Measurements from ENCODE around the gene GALNT18.

DNA sequence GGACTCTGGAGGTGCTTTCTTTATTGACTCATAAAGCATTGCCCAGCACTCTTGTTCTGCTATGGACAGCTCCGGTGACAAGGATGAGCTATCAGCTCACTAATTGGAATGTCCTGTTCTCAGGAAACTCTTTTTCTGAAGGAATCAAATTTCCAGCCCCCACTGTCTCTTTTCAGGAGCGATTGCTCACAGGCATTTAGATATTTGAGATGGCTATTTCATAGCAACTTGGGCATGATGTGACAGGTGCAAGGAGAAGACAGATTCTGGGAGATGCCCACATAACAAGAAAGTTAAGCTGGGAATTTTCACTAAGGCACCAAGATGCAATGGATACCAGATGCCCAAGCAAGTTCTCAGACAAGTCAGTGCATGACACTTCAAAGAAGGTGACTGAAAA is 145.3 kb downstream of the GALNT18 start:
- TF ChIP-seq, protein P1, sequence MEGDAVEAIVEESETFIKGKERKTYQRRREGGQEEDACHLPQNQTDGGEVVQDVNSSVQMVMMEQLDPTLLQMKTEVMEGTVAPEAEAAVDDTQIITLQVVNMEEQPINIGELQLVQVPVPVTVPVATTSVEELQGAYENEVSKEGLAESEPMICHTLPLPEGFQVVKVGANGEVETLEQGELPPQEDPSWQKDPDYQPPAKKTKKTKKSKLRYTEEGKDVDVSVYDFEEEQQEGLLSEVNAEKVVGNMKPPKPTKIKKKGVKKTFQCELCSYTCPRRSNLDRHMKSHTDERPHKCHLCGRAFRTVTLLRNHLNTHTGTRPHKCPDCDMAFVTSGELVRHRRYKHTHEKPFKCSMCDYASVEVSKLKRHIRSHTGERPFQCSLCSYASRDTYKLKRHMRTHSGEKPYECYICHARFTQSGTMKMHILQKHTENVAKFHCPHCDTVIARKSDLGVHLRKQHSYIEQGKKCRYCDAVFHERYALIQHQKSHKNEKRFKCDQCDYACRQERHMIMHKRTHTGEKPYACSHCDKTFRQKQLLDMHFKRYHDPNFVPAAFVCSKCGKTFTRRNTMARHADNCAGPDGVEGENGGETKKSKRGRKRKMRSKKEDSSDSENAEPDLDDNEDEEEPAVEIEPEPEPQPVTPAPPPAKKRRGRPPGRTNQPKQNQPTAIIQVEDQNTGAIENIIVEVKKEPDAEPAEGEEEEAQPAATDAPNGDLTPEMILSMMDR (IDR thresholded peaks at IDR 0.05; ENCODE audit: insufficient read depth, low read length): no peak
- no peak for TF ChIP-seq POLR2AphosphoS5 (IDR thresholded peaks at IDR 0.05; ENCODE audit: low read depth)
- no peak for TF ChIP-seq GABPA (IDR thresholded peaks at IDR 0.05; ENCODE audit: low read depth)
- TF ChIP-seq, protein P2, sequence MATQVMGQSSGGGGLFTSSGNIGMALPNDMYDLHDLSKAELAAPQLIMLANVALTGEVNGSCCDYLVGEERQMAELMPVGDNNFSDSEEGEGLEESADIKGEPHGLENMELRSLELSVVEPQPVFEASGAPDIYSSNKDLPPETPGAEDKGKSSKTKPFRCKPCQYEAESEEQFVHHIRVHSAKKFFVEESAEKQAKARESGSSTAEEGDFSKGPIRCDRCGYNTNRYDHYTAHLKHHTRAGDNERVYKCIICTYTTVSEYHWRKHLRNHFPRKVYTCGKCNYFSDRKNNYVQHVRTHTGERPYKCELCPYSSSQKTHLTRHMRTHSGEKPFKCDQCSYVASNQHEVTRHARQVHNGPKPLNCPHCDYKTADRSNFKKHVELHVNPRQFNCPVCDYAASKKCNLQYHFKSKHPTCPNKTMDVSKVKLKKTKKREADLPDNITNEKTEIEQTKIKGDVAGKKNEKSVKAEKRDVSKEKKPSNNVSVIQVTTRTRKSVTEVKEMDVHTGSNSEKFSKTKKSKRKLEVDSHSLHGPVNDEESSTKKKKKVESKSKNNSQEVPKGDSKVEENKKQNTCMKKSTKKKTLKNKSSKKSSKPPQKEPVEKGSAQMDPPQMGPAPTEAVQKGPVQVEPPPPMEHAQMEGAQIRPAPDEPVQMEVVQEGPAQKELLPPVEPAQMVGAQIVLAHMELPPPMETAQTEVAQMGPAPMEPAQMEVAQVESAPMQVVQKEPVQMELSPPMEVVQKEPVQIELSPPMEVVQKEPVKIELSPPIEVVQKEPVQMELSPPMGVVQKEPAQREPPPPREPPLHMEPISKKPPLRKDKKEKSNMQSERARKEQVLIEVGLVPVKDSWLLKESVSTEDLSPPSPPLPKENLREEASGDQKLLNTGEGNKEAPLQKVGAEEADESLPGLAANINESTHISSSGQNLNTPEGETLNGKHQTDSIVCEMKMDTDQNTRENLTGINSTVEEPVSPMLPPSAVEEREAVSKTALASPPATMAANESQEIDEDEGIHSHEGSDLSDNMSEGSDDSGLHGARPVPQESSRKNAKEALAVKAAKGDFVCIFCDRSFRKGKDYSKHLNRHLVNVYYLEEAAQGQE (IDR thresholded peaks at IDR 0.05; ENCODE audit: insufficient replicate concordance, low read depth): no peak
